Activated CD8-positive, alpha-beta memory T cell treated with anti-CD3 and anti-CD28 coated beads for 48 hours (primary cell): ENCODE measurements around the gene RPL15.
"Not testable (repeated sequence)": the region's sequence is repeated elsewhere in the genome, so short reads cannot be mapped to it uniquely, and the experiment has no call there.

Experiments used
- DNase-seq, 3 experiments: peaks; one replicate each; pipeline ENCODE4 v3.0.0-alpha.2; 2020; ENCODE audit warnings: low read depth in 2 of 3, low spot score in 2 of 3

Gene RPL15

GRCh38 chr3:23889386-23889785, 27.5 kb upstream of the RPL15 start:
- no peak for DNase-seq

- no peak for DNase-seq
These were observed 27.0 kb upstream of the RPL15 start for GRCh38 chr3:23889950-23890349.

GRCh38 chr3:23894254-23895061, 22.5 kb upstream of the RPL15 start:
- DNase-seq = no peak

GRCh38 chr3:23895181-23895580, 21.8 kb upstream of the RPL15 start:
- no peak for DNase-seq

- DNase-seq = no peak
These were observed 16.2 kb upstream of the RPL15 start for GRCh38 chr3:23900744-23901143.

- no peak for DNase-seq
These were observed 12.4 kb upstream of the RPL15 start for GRCh38 chr3:23904545-23904944.

GRCh38 chr3:23909341-23909740, 7.6 kb upstream of the RPL15 start:
- DNase-seq = no peak

GRCh38 chr3:23911397-23911796, 5.5 kb upstream of the RPL15 start:
- no peak for DNase-seq

- DNase-seq = not testable (repeated sequence)
These were observed 4.6 kb upstream of the RPL15 start for GRCh38 chr3:23912335-23912734.

- no peak for DNase-seq
These were observed 3.8 kb upstream of the RPL15 start for GRCh38 chr3:23913182-23913581.

GRCh38 chr3:23913873-23914743, 2.8 kb upstream of the RPL15 start:
- no peak for DNase-seq

- DNase-seq = no peak
These were observed 1.3 kb upstream of the RPL15 start for GRCh38 chr3:23915537-23916108.

- DNase-seq = no peak
These were observed 613 bp upstream of the RPL15 start for GRCh38 chr3:23916152-23916885.

GRCh38 chr3:23917679-23918303, 859 bp downstream of the RPL15 start:
- DNase-seq = not testable (repeated sequence)

GRCh38 chr3:23918331-23918730, 1.4 kb downstream of the RPL15 start:
- not testable (repeated sequence) for DNase-seq

- DNase-seq = no peak
These were observed 2.7 kb downstream of the RPL15 start for GRCh38 chr3:23919628-23920027.

- DNase-seq = no peak
These were observed 3.3 kb downstream of the RPL15 start for GRCh38 chr3:23920151-23920655.

GRCh38 chr3:23921052-23921511, 4.2 kb downstream of the RPL15 start:
- DNase-seq = no peak

GRCh38 chr3:23923786-23924185, 6.9 kb downstream of the RPL15 start:
- DNase-seq = no peak

- DNase-seq = no peak
These were observed 9.3 kb downstream of the RPL15 start for GRCh38 chr3:23926246-23926645.
